HG03108 (cell line): Measurements from ENCODE around the gene PLPP1.

Experiments
- ATAC-seq: cut with Tn5 transposase; IDR thresholded peaks from one replicate; pipeline ENCODE4 v1.9.1; 2021; ENCODE audit warnings: moderate library complexity; ENCODE audit not compliant: unreplicated experiment

Gene PLPP1

DNA sequence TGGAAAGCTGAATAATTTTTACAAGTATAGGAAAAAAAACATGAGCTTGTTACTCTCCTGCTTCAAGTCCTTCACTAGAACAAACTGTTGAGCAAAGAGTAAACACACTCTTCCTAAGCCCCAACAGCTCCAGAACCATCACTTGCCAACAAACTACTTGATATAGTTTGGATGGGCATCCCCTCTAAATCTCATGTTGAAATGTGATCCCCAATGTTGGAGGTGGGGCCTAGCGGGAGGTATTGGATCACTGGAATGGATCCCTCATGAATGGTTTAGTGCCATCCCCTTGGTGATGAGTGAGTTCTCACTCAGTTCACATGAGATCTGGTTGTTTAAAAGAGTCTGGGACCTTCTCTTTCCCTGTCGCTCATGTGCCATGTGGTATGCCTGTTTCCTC lies 82.8 kb downstream of the PLPP1 start:
- ATAC-seq, result no peak

DNA sequence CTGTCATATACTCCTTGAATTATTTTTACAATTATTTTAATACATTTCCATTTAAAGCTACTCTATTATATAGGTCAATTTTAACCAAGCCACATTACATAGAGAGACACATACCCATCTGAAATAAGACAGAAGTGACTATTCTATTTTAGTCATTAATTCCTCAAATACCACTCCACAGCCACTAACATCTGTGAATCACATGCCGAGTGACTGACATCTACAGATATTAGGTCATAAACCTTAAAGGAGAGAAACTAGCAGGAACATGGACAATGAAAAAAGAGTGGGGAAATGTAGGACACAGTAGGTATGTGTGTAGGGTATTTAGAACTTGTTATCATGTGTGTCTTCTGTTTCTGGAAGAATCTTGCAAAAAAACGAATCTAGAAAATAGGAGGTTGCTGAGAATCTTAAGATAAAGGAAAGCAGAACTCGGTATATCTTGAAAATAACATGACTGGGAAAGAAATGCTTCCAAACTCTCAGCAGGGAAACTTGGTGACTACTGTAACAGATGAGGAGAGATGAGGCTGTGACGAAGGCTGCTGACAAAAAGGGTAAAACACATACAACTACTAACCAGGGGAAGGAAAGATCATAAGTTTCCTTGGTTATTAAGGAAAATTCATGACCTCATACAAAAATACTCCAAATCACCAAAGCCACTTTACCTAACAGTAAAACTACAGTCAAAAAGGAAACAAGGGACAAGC lies 84.6 kb downstream of the PLPP1 start:
- ATAC-seq, result no peak

- no peak for ATAC-seq
Measured at GRCh38 chr5:55446640-55447351, 88.0 kb downstream of the PLPP1 start.

DNA sequence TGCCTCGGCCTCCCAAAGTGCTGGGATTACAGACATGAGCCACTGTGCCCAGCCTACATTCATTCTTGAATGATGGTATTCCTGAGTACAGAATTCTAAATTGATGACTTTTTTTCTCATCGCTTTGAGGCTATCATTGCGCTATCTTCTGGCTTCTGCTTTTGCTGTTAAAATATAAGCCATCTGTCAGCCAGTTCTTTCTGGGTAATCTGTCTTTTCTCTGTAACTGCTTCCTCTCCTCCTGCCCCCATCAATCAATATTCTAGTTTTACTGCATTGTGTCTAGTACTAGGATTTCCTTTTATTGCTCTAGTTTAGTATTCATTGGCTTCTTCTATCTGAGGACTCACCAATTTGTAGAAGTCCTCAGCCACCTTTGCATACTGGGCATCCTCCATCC lies 89.0 kb downstream of the PLPP1 start:
- no peak for ATAC-seq

GRCh38 chr5:55441954-55442353 lies 92.8 kb downstream of the PLPP1 start:
- no peak for ATAC-seq

- ATAC-seq, result no peak
Measured at GRCh38 chr5:55441107-55441771, 93.5 kb downstream of the PLPP1 start.

DNA sequence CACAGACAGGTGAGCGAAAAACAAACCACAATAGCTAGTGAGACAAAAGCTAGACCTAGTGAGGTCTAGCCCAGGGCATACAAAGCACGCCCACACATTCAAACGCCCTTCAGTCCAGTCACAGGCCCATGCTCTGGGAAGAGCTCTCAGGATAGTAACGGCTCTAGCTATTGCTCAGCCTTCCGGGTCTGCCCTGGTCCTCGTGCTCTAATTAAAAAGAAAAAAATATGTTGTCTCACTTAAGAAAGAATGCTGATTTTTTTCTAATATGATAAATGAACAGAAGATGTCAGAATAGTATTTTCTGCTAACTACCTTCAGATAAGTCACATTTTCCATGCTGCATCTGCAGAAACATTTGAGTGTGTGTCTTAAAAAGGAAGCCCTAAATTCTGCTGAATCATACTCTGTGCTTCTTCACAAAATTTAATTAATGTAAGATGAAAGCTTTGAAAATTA lies 94.5 kb downstream of the PLPP1 start:
- ATAC-seq, result no peak

DNA sequence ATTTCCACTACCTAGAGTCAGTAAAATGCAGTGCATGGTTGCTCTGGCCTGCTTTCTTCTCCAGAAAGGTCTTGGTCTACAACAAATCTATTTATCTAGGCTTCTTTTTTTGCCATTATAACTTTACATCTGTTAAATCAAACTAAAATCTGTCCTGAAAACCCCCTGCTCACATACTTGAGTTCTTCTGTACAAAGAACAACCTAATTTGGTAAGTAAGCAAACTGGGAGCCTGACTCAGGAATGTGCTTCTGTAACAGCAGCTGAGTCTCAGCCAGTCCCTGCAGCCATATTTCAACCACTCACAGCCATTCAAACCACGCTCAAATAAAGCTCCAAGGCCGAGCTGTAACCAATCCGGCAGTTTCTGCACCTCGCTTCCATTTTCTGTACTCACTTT lies 95.8 kb downstream of the PLPP1 start:
- ATAC-seq, result no peak

GRCh38 chr5:55437859-55438206 lies 96.9 kb downstream of the PLPP1 start:
- ATAC-seq, result no peak

DNA sequence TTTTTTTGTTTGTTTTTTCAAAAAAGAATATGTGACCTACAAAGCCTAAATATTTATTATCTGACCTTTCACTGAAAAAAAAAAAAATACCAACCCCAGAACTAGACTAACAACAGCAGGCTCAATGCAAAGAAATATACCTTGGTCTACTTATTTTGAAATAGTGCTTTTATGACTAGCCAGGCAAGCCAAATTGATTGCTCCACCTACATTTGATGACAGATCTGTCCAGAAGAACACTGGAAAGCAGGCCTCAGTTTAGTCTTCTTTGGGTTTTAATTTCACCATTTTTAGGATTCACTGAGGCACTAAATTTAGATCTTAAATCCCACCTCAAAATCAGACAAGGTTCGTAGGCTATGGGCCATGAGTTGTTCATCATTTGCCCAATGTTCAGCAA lies 97.3 kb downstream of the PLPP1 start:
- no peak for ATAC-seq

DNA sequence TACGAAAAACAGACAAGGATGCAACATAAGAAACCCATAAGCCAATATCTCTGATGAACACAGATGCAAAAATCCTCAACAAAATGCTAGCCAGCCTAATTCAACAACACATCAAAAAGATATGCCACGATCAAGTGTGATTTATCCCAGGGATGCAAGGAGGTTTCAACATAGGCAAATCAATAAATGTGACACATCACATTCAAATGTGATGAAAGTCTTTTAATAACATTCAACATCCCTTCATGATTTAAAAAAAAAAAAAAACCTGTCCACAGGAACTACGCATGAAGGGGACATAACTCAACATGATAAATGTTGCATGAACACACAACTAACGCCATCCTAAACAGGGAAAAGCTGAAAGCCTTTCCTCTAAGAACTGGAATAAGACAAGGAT lies 102.2 kb downstream of the PLPP1 start:
- ATAC-seq, result no peak

- ATAC-seq, result no peak
Measured at GRCh38 chr5:55429613-55430253, 105.0 kb downstream of the PLPP1 start.

- ATAC-seq, result no peak
Measured at GRCh38 chr5:55429221-55429612, 105.5 kb downstream of the PLPP1 start.

- ATAC-seq, result no peak
Measured at GRCh38 chr5:55427157-55427556, 107.6 kb downstream of the PLPP1 start.

DNA sequence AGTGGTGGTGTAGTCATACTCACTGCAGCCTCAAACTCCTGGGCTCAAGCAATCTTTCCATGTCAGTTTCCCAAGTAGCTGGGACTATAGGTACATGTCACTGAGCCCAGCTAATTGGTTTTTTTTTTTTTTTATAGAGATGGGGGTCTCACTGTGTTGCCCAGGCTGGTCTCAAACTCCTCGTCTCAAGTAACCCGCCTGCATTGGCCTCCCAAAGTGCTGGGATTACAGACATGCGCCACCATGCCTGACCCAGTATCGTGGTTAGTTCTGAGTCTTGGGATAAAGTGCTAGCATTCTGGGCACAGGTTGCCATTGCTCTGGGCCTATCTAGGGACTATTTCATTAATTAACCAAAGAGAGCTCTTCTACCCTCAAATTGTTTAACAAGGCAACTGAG lies 108.3 kb downstream of the PLPP1 start:
- no peak for ATAC-seq

DNA sequence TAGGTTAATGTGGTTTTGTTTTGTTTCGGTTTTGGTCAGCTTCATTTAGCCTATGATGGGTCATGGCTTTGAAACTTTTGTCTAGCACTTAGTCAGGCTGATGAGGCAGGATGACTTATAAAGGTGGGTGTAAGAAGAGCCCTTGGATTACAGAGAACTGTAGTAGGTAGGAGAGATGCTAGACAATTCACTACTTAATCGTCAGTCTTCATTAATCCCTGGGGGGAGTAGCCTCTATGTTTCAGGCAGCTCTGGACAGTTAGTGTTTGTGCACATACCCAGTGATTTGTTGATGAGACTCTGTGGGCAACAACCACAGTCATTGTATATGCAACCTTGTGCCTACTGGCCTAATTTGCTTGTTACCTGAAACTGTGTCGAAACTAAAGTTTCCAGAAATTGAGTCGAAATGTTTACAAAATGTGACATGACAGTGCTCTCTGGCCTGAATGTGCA lies 113.7 kb downstream of the PLPP1 start:
- peak; percentile 86 for ATAC-seq

DNA sequence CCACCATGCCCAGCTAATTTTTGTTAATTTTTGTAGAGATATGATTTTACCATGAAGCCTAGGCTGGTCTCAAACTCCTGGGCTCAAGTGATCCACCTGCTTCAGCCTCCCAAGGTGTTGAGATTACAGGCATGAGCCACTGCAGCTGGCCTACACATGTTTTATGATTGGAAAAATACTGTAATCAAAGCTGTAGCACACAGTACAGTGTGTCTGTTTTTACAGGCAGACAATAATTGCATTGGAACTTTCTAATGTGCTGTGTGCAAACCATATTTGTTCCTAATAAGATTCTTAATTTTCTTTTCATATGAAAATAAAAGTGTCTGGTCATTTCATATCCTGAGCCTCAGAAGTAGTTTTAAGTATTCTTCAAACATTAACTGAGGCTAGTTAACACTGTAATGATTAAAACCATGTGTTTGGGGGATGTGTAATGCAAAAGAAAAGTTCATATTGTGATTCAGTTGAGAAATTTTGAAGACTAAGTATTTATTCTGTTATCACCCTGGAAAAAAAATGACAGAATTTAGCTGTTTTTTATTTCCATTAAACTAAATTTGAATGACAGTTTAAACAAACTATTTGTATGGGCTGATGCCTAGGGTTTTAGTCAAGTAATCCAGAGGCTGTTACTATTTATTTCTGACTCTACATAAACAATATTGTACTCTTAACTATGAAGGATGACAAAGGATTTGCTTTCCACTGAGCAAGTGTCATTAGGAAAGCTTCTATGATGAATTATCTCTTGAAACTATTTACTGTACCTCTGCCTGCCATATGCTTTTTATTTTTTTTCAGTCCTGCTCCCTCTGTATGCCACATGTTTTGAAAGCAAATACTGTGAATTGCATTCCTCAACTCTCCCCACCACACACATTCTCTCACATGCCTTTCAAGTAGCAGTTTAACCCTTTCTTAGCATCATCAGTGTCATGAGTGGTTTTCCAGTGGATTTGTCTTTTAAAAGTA lies 115.5 kb downstream of the PLPP1 start:
- no peak for ATAC-seq

DNA sequence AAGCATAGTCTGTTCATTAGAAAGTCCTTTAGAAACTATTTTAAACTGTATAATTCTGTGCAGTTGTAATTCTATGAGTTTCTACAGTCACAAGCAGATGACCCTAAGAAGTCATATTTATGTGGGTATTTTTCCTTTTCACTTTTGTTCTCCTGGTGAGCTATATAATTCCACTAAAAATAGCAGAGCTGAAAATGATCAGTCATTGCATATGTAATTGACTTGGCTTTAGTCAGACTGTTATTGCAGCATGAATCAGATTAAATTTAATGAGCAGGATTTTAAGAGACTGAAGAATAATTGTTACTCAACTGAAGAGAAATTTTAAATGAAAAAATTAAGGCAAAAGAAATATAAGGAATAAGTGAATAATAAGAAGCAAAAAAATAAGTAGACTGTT lies 118.5 kb downstream of the PLPP1 start:
- no peak for ATAC-seq

DNA sequence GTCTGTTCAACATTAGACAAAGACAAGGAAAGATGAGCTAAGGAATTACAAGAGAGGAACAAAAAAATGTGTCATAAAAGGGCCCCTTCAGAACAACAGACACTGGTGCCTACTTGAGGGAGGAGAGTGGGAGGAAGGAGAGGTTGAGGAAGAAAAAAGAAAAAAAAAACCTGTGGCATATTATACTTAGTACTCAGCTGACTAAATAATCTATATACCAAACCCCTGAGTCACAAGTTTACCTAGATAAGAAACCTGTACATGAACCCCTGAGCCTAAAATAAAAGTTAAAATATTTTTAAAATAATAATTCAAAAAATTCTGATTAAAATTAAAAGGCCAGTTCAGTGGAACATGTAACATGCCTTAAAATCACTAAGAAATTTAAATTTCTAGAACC lies 119.7 kb downstream of the PLPP1 start:
- no peak for ATAC-seq

- ATAC-seq, result no peak
Measured at GRCh38 chr5:55413644-55414043, 121.1 kb downstream of the PLPP1 start.
